HepG2 (cell line): ENCODE results near the gene ZNF425. TPM values are rescaled to one million over a fixed set of nuclear protein-coding genes. Genes with fewer than 3 reads are reported as not detected.

Experiments
- ATF2 ChIP-seq: sonication (generic); formaldehyde crosslinking; IDR thresholded peaks from 2 replicates; pipeline ENCODE4 v1.4.0; 2020; ENCODE audit warnings: missing genetic modification reagents
- BRCA1 ChIP-seq: sonication (generic); formaldehyde crosslinking; IDR thresholded peaks from 2 replicates; pipeline ENCODE4 v1.4.0; 2020; ENCODE audit warnings: missing genetic modification reagents
- BRD4 ChIP-seq: sonication (generic); formaldehyde crosslinking; IDR thresholded peaks from 2 replicates; pipeline ENCODE4 v1.4.0; 2020; ENCODE audit warnings: missing genetic modification reagents
- CREM ChIP-seq, 2 experiments: sonication (generic) in 1 of 2; formaldehyde crosslinking in 1 of 2; IDR thresholded peaks; 2 replicates each; pipeline versions ENCODE4 v1.4.0 to v1.6.1; 2016 to 2020; ENCODE audit warnings: antibody characterized with exemption in 1 of 2, mild to moderate bottlenecking in 1 of 2, missing genetic modification reagents in 1 of 2
- DNMT1 ChIP-seq: sonication (generic); formaldehyde crosslinking; IDR thresholded peaks from 2 replicates; pipeline ENCODE4 v1.5.1; 2020; ENCODE audit warnings: mild to moderate bottlenecking, missing genetic modification reagents
- HDAC1 ChIP-seq: sonication (generic); formaldehyde crosslinking; IDR thresholded peaks from 2 replicates; pipeline ENCODE4 v1.5.1; 2020; ENCODE audit warnings: mild to moderate bottlenecking, missing genetic modification reagents
- MTERF4 ChIP-seq: sonication (generic); formaldehyde crosslinking; IDR thresholded peaks from 2 replicates; pipeline ENCODE4 v1.8.0; 2023; ENCODE audit warnings: mild to moderate bottlenecking, missing genetic modification reagents
- POLR2G ChIP-seq: fragments of 200-400 bp; formaldehyde crosslinking; IDR thresholded peaks from 2 replicates; pipeline ENCODE4 v1.6.1; 2018; ENCODE audit warnings: mild to moderate bottlenecking, low read depth, low read length, moderate library complexity
- THAP9 ChIP-seq: sonication (generic); formaldehyde crosslinking; IDR thresholded peaks from 2 replicates; pipeline ENCODE4; 2020; ENCODE audit warnings: missing genetic modification reagents, mild to moderate bottlenecking, borderline replicate concordance
- U2AF2 ChIP-seq: fragments of 200-400 bp; formaldehyde crosslinking; IDR thresholded peaks from 2 replicates; pipeline ENCODE4 v1.6.1; 2017; ENCODE audit warnings: low read depth, mild to moderate bottlenecking, low read length
- YY1 ChIP-seq: IDR thresholded peaks from 2 replicates; pipeline ENCODE4 v1.6.1; 2011; ENCODE audit warnings: low read length, low read depth, moderate library complexity, mild to moderate bottlenecking; ENCODE audit not compliant: insufficient read depth, insufficient replicate concordance
- ZNF160 ChIP-seq: sonication (generic); formaldehyde crosslinking; IDR thresholded peaks from 2 replicates; pipeline ENCODE4 v1.8.0; 2022; ENCODE audit warnings: mild to moderate bottlenecking, inconsistent platforms, missing genetic modification reagents
- ZNF75D ChIP-seq: sonication (generic); formaldehyde crosslinking; IDR thresholded peaks from 2 replicates; pipeline ENCODE4 v1.8.1; 2023; ENCODE audit warnings: missing genetic modification reagents, mild to moderate bottlenecking, borderline replicate concordance
- polyA plus RNA-seq, 8 experiments: library from polyadenylated mRNA; depleted of rRNA in 3 of 8; stranded (reverse) in 7 of 8; unstranded in 1 of 8; fragments of >200 nt; fragmentation: Illumina TruSeq in 4 of 8; extraction: Trizol in 4 of 8; gene quantifications; 2 replicates each; pipeline versions ENCODE4 v1.2.1 to v1.2.3, GENCODE V29; 2011 to 2016; ENCODE audit warnings: low read depth in 4 of 8, missing spikeins in 1 of 8, mixed read lengths in 1 of 8; ENCODE audit not compliant: insufficient read depth in 1 of 8
- total RNA-seq, 5 experiments: library from RNA; depleted of rRNA; stranded (reverse); fragments of >200 nt; fragmentation: Illumina TruSeq; extraction: Trizol; gene quantifications; 2 replicates each; pipeline ENCODE4 v1.2.3, GENCODE V29; 2016; ENCODE audit warnings: low read depth in 1 of 5
- TF ChIP-seq, protein P1 (sequence below): sonication (generic); formaldehyde crosslinking; IDR thresholded peaks from 2 replicates; pipeline ENCODE4 v1.4.0; 2020; ENCODE audit warnings: missing genetic modification reagents, borderline replicate concordance
- TF ChIP-seq, protein P2 (sequence below): sonication (generic); formaldehyde crosslinking; IDR thresholded peaks from 2 replicates; pipeline ENCODE4 v1.4.0; 2020; ENCODE audit warnings: missing genetic modification reagents

ZNF425 gene
- total and polyA plus RNA-seq, 2 of the 13 experiments (the other 11 are each of a cell fraction or from before 2014, with no cell fraction given), result 0.51 to 1.1 TPM

DNA sequence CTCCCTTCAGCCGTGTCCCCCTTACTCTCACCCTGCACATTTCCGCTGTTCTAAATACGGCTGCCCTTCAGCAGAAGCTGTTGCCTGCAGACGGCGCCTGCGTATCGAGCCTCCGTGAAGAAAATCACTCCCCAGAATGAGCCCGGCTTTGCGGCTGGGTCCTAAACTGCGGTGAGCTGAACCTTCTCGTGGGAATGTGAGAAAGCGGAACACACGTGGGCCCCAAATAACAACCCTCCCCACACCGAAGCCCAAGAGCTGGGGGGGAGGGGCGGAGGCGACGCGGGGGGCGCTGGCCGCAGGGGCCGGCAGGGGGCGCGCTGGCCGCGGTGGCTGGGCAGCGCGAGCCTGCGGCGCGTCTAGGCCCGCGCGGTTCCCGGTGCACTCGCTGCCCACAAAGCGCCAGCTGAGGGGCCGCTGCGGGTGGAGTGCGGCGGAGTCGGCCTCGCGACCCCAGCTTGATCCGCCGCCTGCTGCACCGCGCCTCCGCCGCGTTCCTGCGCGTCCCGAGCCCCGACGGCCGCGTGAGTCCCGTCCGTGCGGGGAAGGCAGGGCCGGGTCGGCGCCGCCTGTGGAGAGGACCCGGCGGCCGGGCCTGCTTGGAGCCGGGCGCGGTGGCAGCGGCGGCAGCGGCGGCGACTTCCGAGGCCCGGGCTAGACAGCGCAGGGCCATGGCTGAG is 21.1 kb upstream of the ZNF425 start, which contains the start of gene ZNF398 (continued):
- TF ChIP-seq, protein P1, sequence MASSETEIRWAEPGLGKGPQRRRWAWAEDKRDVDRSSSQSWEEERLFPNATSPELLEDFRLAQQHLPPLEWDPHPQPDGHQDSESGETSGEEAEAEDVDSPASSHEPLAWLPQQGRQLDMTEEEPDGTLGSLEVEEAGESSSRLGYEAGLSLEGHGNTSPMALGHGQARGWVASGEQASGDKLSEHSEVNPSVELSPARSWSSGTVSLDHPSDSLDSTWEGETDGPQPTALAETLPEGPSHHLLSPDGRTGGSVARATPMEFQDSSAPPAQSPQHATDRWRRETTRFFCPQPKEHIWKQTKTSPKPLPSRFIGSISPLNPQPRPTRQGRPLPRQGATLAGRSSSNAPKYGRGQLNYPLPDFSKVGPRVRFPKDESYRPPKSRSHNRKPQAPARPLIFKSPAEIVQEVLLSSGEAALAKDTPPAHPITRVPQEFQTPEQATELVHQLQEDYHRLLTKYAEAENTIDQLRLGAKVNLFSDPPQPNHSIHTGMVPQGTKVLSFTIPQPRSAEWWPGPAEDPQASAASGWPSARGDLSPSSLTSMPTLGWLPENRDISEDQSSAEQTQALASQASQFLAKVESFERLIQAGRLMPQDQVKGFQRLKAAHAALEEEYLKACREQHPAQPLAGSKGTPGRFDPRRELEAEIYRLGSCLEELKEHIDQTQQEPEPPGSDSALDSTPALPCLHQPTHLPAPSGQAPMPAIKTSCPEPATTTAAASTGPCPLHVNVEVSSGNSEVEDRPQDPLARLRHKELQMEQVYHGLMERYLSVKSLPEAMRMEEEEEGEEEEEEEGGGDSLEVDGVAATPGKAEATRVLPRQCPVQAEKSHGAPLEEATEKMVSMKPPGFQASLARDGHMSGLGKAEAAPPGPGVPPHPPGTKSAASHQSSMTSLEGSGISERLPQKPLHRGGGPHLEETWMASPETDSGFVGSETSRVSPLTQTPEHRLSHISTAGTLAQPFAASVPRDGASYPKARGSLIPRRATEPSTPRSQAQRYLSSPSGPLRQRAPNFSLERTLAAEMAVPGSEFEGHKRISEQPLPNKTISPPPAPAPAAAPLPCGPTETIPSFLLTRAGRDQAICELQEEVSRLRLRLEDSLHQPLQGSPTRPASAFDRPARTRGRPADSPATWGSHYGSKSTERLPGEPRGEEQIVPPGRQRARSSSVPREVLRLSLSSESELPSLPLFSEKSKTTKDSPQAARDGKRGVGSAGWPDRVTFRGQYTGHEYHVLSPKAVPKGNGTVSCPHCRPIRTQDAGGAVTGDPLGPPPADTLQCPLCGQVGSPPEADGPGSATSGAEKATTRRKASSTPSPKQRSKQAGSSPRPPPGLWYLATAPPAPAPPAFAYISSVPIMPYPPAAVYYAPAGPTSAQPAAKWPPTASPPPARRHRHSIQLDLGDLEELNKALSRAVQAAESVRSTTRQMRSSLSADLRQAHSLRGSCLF (CRISPR knock-in tag), result no peak
- TF ChIP-seq ZNF160, result no peak
- TF ChIP-seq THAP9 (CRISPR knock-in tag), result no peak
- TF ChIP-seq POLR2G, result peak; percentile 70
- TF ChIP-seq BRD4, result peak; percentile 79
- no peak for TF ChIP-seq ATF2
- peak; percentile 61; the same call in 1 of the 2 replicates for TF ChIP-seq BRCA1 (CRISPR knock-in tag)
- TF ChIP-seq YY1, result peak; percentile 67
- no peak for TF ChIP-seq ZNF75D
- TF ChIP-seq U2AF2, result no peak
- no peak for TF ChIP-seq MTERF4 (CRISPR knock-in tag)
- peak; percentile 37; the same call in 1 of the 2 replicates for TF ChIP-seq CREM (IDR thresholded peaks at IDR 0.05)
- TF ChIP-seq CREM (CRISPR knock-in tag; IDR thresholded peaks at IDR 0.05), result no peak
- TF ChIP-seq HDAC1, result no peak; the same call in 1 of the 2 replicates
- peak; percentile 66; the same call in 1 of the 2 replicates for TF ChIP-seq DNMT1 (CRISPR knock-in tag)
- TF ChIP-seq, protein P2, sequence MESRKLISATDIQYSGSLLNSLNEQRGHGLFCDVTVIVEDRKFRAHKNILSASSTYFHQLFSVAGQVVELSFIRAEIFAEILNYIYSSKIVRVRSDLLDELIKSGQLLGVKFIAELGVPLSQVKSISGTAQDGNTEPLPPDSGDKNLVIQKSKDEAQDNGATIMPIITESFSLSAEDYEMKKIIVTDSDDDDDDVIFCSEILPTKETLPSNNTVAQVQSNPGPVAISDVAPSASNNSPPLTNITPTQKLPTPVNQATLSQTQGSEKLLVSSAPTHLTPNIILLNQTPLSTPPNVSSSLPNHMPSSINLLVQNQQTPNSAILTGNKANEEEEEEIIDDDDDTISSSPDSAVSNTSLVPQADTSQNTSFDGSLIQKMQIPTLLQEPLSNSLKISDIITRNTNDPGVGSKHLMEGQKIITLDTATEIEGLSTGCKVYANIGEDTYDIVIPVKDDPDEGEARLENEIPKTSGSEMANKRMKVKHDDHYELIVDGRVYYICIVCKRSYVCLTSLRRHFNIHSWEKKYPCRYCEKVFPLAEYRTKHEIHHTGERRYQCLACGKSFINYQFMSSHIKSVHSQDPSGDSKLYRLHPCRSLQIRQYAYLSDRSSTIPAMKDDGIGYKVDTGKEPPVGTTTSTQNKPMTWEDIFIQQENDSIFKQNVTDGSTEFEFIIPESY (CRISPR knock-in tag), result peak; percentile 3; the same call in 1 of the 2 replicates
